Muscle layer of colon (tissue), 2 donors: ENCODE measurements around the gene SLC17A5.
A peak's percentile ranks its signal among the peaks of the same experiment; 100 is the strongest.

ENCODE experiments used
- H3K27ac ChIP-seq: one replicate; pipeline ENCODE4 v1.7.0; 2013; ENCODE audit warnings: low read depth, mild to moderate bottlenecking, low read length, moderate library complexity
- H3K27me3 ChIP-seq, 2 donors: one replicate each; pipeline ENCODE4 v1.7.0; 2013; ENCODE audit warnings: low read length in 2 of 2, mild to moderate bottlenecking in 2 of 2; ENCODE audit not compliant: insufficient read depth in 2 of 2, control insufficient read depth in 1 of 2
- H3K36me3 ChIP-seq: one replicate; pipeline ENCODE4 v1.7.0; 2013; ENCODE audit warnings: mild to moderate bottlenecking, low read length; ENCODE audit not compliant: insufficient read depth
- H3K4me1 ChIP-seq: one replicate; pipeline ENCODE4 v1.7.0; 2013; ENCODE audit warnings: mild to moderate bottlenecking, low read length; ENCODE audit not compliant: insufficient read depth
- H3K4me3 ChIP-seq, 2 donors: one replicate each; pipeline ENCODE4 v1.7.0; 2013; ENCODE audit warnings: low read length in 2 of 2, low read depth in 1 of 2, mild to moderate bottlenecking in 1 of 2, moderate library complexity in 1 of 2
- H3K9ac ChIP-seq: one replicate; pipeline ENCODE4 v1.7.0; 2013; ENCODE audit warnings: low read length
- H3K9me3 ChIP-seq: one replicate; pipeline ENCODE4 v1.7.0; 2013; ENCODE audit warnings: mild to moderate bottlenecking, low read length
- donor health status: abdominal sarcoma.
- donor health status: Adenocarcinoma of cecum.

Gene SLC17A5

GRCh38 chr6:73610444-73611275 lies 43.1 kb downstream of the SLC17A5 start:
- no peak overlapping the region for H3K27ac ChIP-seq
- H3K4me3 ChIP-seq: no peak overlapping the region
- no peaks in the 10 kb centered on the region for H3K9me3 ChIP-seq
- no peaks in the 10 kb centered on the region for H3K27me3 ChIP-seq
- H3K36me3 ChIP-seq: peaks cover 41% of the 10 kb centered on the region
- no peak overlapping the region for H3K9ac ChIP-seq
- no peaks in the 10 kb centered on the region for H3K4me1 ChIP-seq

- Histone ChIP-seq H3K36me3 (peaks cover 38% of the 10 kb centered on the region), H3K4me3 (no peak overlapping the region)
These were observed 45.0 kb downstream of the SLC17A5 start for GRCh38 chr6:73608761-73609160.

GRCh38 chr6:73606428-73606827 lies 47.4 kb downstream of the SLC17A5 start:
- no peak overlapping the region for H3K4me3 ChIP-seq
- H3K27ac ChIP-seq: no peak overlapping the region
- no peaks in the 10 kb centered on the region for H3K9me3 ChIP-seq
- no peaks in the 10 kb centered on the region for H3K4me1 ChIP-seq
- H3K27me3 ChIP-seq: no peaks in the 10 kb centered on the region
- H3K36me3 ChIP-seq: peaks cover 32% of the 10 kb centered on the region
- no peak overlapping the region for H3K9ac ChIP-seq

More at GRCh38 chr6:73608761-73609160, 45.0 kb downstream of the SLC17A5 start:
- no peaks in the 10 kb centered on the region for H3K4me1 ChIP-seq
- H3K9ac ChIP-seq: no peak overlapping the region
- no peaks in the 10 kb centered on the region for H3K27me3 ChIP-seq
- no peak overlapping the region for H3K27ac ChIP-seq
- H3K9me3 ChIP-seq: no peaks in the 10 kb centered on the region

- no peak overlapping the region for H3K27ac ChIP-seq
- H3K9ac ChIP-seq: no peak overlapping the region
- H3K4me1 ChIP-seq: no peaks in the 10 kb centered on the region
- H3K4me3 ChIP-seq: no peak overlapping the region
- H3K9me3 ChIP-seq: no peaks in the 10 kb centered on the region
- H3K27me3 ChIP-seq: no peaks in the 10 kb centered on the region
- H3K36me3 ChIP-seq: peaks cover 30% of the 10 kb centered on the region
These were observed 49.3 kb downstream of the SLC17A5 start for GRCh38 chr6:73604461-73604860.

GRCh38 chr6:73604020-73604419 lies 49.8 kb downstream of the SLC17A5 start:
- H3K36me3 ChIP-seq: peaks cover 31% of the 10 kb centered on the region
- H3K4me3 ChIP-seq: no peak overlapping the region
- H3K27ac ChIP-seq: no peak overlapping the region
- H3K4me1 ChIP-seq: no peaks in the 10 kb centered on the region
- no peaks in the 10 kb centered on the region for H3K27me3 ChIP-seq
- no peaks in the 10 kb centered on the region for H3K9me3 ChIP-seq
- no peak overlapping the region for H3K9ac ChIP-seq

GRCh38 chr6:73586416-73586974 lies 67.3 kb downstream of the SLC17A5 start:
- H3K4me3 ChIP-seq: peak overlapping the region in 1 of 2 donors; percentile 30
- no peaks in the 10 kb centered on the region for H3K9me3 ChIP-seq
- peak overlapping the region; percentile 58 for H3K9ac ChIP-seq
- no peaks in the 10 kb centered on the region for H3K27me3 ChIP-seq
- H3K27ac ChIP-seq: peak overlapping the region; percentile 85
- no peaks in the 10 kb centered on the region for H3K36me3 ChIP-seq
- H3K4me1 ChIP-seq: peaks cover 8% of the 10 kb centered on the region

GRCh38 chr6:73585566-73586415 lies 68.0 kb downstream of the SLC17A5 start:
- H3K27ac ChIP-seq: peak overlapping the region; percentile 85
- no peaks in the 10 kb centered on the region for H3K36me3 ChIP-seq
- peaks cover 14% of the 10 kb centered on the region for H3K4me1 ChIP-seq
- peak overlapping the region; percentile 3 to 30 for H3K4me3 ChIP-seq
- H3K9ac ChIP-seq: peak overlapping the region; percentile 58
- no peaks in the 10 kb centered on the region for H3K27me3 ChIP-seq
- H3K9me3 ChIP-seq: no peaks in the 10 kb centered on the region

GRCh38 chr6:73581293-73581692 lies 72.5 kb downstream of the SLC17A5 start:
- H3K4me3 ChIP-seq: peak overlapping the region in 1 of 2 donors; percentile 21
- H3K27ac ChIP-seq: peak overlapping the region; percentile 93
- no peak overlapping the region for H3K9ac ChIP-seq
- no peaks in the 10 kb centered on the region for H3K9me3 ChIP-seq
- no peaks in the 10 kb centered on the region for H3K27me3 ChIP-seq
- no peaks in the 10 kb centered on the region for H3K36me3 ChIP-seq
- peaks cover 34% of the 10 kb centered on the region for H3K4me1 ChIP-seq

GRCh38 chr6:73580247-73581149 lies 73.3 kb downstream of the SLC17A5 start:
- peaks cover 26% of the 10 kb centered on the region for H3K4me1 ChIP-seq
- H3K9me3 ChIP-seq: no peaks in the 10 kb centered on the region
- H3K27ac ChIP-seq: peak overlapping the region; percentile 93
- no peaks in the 10 kb centered on the region for H3K27me3 ChIP-seq
- H3K9ac ChIP-seq: peak overlapping the region; percentile 86
- no peaks in the 10 kb centered on the region for H3K36me3 ChIP-seq
- H3K4me3 ChIP-seq: peak overlapping the region; percentile 21 to 47

GRCh38 chr6:73579851-73580246 lies 73.9 kb downstream of the SLC17A5 start:
- peak overlapping the region; percentile 86 for H3K9ac ChIP-seq
- H3K4me1 ChIP-seq: peaks cover 26% of the 10 kb centered on the region
- H3K36me3 ChIP-seq: no peaks in the 10 kb centered on the region
- H3K27ac ChIP-seq: peak overlapping the region; percentile 93
- H3K9me3 ChIP-seq: no peaks in the 10 kb centered on the region
- peak overlapping the region; percentile 4 to 47 for H3K4me3 ChIP-seq
- H3K27me3 ChIP-seq: no peaks in the 10 kb centered on the region
